Fibroblast of lung (primary cell): ENCODE results near the gene MYO1E.
A peak's percentile ranks its signal among the peaks of the same experiment; 100 is the strongest.

ENCODE experiments used
- EZH2 ChIP-seq: IDR thresholded peaks from 2 replicates; pipeline ENCODE4 v1.5.1; 2012; ENCODE audit warnings: low read length, control low read depth, mild to moderate bottlenecking; ENCODE audit errors: missing control alignments
- TF ChIP-seq, protein P1 (sequence below), 2 donors: IDR thresholded peaks in 1 of 2; conservative IDR thresholded peaks in 1 of 2; 1 replicate in 1 of 2; 2 replicates in 1 of 2; pipeline ENCODE4 v1.5.1; 2011 to 2012; ENCODE audit warnings: low read length in 2 of 2, control low read depth in 1 of 2, inconsistent platforms in 1 of 2, low read depth in 1 of 2, mild to moderate bottlenecking in 1 of 2

DNA sequence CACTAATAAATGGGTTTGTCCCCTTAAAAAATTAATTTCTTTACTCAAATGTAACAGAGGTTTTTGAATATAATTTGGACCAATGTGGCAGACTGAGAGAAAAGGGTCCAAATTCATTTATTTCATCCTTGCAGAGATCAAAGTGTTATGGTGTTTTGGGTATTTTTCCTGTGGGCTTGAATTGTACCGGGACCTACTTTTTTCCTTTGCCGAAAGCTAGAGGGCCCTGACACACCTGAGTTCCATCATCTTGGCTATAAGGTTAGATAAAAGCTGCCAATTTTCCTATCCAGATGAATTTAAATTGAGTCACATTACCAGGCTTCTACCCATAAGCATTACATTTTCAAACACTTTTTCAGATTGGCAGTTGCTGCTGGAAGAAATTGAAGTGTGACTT is 266.8 kb downstream of the MYO1E start:
- TF ChIP-seq, protein P1, sequence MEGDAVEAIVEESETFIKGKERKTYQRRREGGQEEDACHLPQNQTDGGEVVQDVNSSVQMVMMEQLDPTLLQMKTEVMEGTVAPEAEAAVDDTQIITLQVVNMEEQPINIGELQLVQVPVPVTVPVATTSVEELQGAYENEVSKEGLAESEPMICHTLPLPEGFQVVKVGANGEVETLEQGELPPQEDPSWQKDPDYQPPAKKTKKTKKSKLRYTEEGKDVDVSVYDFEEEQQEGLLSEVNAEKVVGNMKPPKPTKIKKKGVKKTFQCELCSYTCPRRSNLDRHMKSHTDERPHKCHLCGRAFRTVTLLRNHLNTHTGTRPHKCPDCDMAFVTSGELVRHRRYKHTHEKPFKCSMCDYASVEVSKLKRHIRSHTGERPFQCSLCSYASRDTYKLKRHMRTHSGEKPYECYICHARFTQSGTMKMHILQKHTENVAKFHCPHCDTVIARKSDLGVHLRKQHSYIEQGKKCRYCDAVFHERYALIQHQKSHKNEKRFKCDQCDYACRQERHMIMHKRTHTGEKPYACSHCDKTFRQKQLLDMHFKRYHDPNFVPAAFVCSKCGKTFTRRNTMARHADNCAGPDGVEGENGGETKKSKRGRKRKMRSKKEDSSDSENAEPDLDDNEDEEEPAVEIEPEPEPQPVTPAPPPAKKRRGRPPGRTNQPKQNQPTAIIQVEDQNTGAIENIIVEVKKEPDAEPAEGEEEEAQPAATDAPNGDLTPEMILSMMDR (conservative IDR thresholded peaks at IDR 0.05 in 1 of 2, IDR thresholded peaks at IDR 0.05 in 1 of 2; ENCODE audit: low read depth in 1 of 2, low read length in 2 of 2), result peak in 1 of 2 donors; percentile 22
- TF ChIP-seq EZH2, result no peak
